IPS-15b (cell line): ENCODE data around the gene TRIM61.
"Not testable (repeated sequence)": the region's sequence is repeated elsewhere in the genome, so short reads cannot be mapped to it uniquely, and the experiment has no call there.

Experiments
- H3K27me3 ChIP-seq: one replicate; pipeline ENCODE4 v1.6.1; 2013; ENCODE audit warnings: low read length; ENCODE audit not compliant: control insufficient read depth, insufficient read depth
- H3K36me3 ChIP-seq: one replicate; pipeline ENCODE4 v1.6.1; 2013; ENCODE audit warnings: low read length; ENCODE audit not compliant: control insufficient read depth, insufficient read depth
- H3K4me1 ChIP-seq: one replicate; pipeline ENCODE4 v1.6.1; 2013; ENCODE audit warnings: mild to moderate bottlenecking, low read length; ENCODE audit not compliant: control insufficient read depth, insufficient read depth
- H3K4me3 ChIP-seq: one replicate; pipeline ENCODE4 v1.5.1; 2013; ENCODE audit warnings: low read depth, low read length
- H3K9ac ChIP-seq: one replicate; pipeline ENCODE4 v1.6.1; 2013; ENCODE audit warnings: low read depth, mild to moderate bottlenecking, low read length
- H3K9me3 ChIP-seq: one replicate; pipeline ENCODE4 v1.6.1; 2013; ENCODE audit warnings: mild to moderate bottlenecking, low read length; ENCODE audit not compliant: control insufficient read depth, insufficient read depth

Gene TRIM61

GRCh38 chr4:165005352-165005925, 28.0 kb upstream of the TRIM61 start:
- Histone ChIP-seq H3K27me3 (no peaks in the 10 kb centered on the region), H3K4me3 (no peak overlapping the region), H3K9ac (no peak overlapping the region), H3K36me3 (no peaks in the 10 kb centered on the region), H3K9me3 (no peaks in the 10 kb centered on the region), H3K4me1 (no peaks in the 10 kb centered on the region)

GRCh38 chr4:165001957-165002356, 24.5 kb upstream of the TRIM61 start:
- H3K36me3 ChIP-seq, H3K9ac ChIP-seq, H3K27me3 ChIP-seq, H3K4me3 ChIP-seq, H3K9me3 ChIP-seq, H3K4me1 ChIP-seq: not testable (repeated sequence)

- H3K4me3 ChIP-seq, H3K27me3 ChIP-seq, H3K36me3 ChIP-seq, H3K9me3 ChIP-seq, H3K9ac ChIP-seq, H3K4me1 ChIP-seq: not testable (repeated sequence)
These were observed 21.1 kb upstream of the TRIM61 start for GRCh38 chr4:164998526-164999080.

- no peaks in the 10 kb centered on the region for H3K27me3 ChIP-seq
- no peak overlapping the region for H3K9ac ChIP-seq
- no peaks in the 10 kb centered on the region for H3K9me3 ChIP-seq
- no peaks in the 10 kb centered on the region for H3K36me3 ChIP-seq
- no peak overlapping the region for H3K4me3 ChIP-seq
- H3K4me1 ChIP-seq: no peaks in the 10 kb centered on the region
These were observed 20.5 kb upstream of the TRIM61 start for GRCh38 chr4:164997941-164998340.

- H3K4me3 ChIP-seq: no peak overlapping the region
- no peaks in the 10 kb centered on the region for H3K4me1 ChIP-seq
- H3K36me3 ChIP-seq: no peaks in the 10 kb centered on the region
- H3K27me3 ChIP-seq: no peaks in the 10 kb centered on the region
- H3K9me3 ChIP-seq: no peaks in the 10 kb centered on the region
- no peak overlapping the region for H3K9ac ChIP-seq
These were observed 19.9 kb upstream of the TRIM61 start for GRCh38 chr4:164997324-164997723.

GRCh38 chr4:164996123-164996522, 18.7 kb upstream of the TRIM61 start:
- not testable (repeated sequence) for H3K9me3 ChIP-seq, H3K4me3 ChIP-seq, H3K36me3 ChIP-seq, H3K9ac ChIP-seq, H3K27me3 ChIP-seq, H3K4me1 ChIP-seq

- H3K9ac ChIP-seq, H3K4me1 ChIP-seq, H3K27me3 ChIP-seq, H3K4me3 ChIP-seq, H3K36me3 ChIP-seq, H3K9me3 ChIP-seq: not testable (repeated sequence)
These were observed 13.3 kb upstream of the TRIM61 start for GRCh38 chr4:164990786-164991185.

- peaks cover 3% of the 10 kb centered on the region for H3K4me1 ChIP-seq
- no peaks in the 10 kb centered on the region for H3K36me3 ChIP-seq
- no peaks in the 10 kb centered on the region for H3K9me3 ChIP-seq
- no peaks in the 10 kb centered on the region for H3K27me3 ChIP-seq
- no peak overlapping the region for H3K4me3 ChIP-seq
- H3K9ac ChIP-seq: no peak overlapping the region
These were observed 12.0 kb upstream of the TRIM61 start for GRCh38 chr4:164989471-164989870.

- H3K27me3 ChIP-seq, H3K4me3 ChIP-seq, H3K9ac ChIP-seq, H3K9me3 ChIP-seq, H3K36me3 ChIP-seq, H3K4me1 ChIP-seq: not testable (repeated sequence)
These were observed 5.5 kb downstream of the TRIM61 start for GRCh38 chr4:164971929-164972328.

GRCh38 chr4:164959896-164960295, 17.6 kb downstream of the TRIM61 start:
- H3K4me3 ChIP-seq: no peak overlapping the region
- H3K4me1 ChIP-seq: peaks cover 3% of the 10 kb centered on the region
- H3K36me3 ChIP-seq: no peaks in the 10 kb centered on the region
- H3K9ac ChIP-seq: no peak overlapping the region
- no peaks in the 10 kb centered on the region for H3K27me3 ChIP-seq
- H3K9me3 ChIP-seq: no peaks in the 10 kb centered on the region

- not testable (repeated sequence) for H3K9me3 ChIP-seq, H3K4me3 ChIP-seq, H3K36me3 ChIP-seq, H3K4me1 ChIP-seq, H3K27me3 ChIP-seq, H3K9ac ChIP-seq
These were observed 18.0 kb downstream of the TRIM61 start for GRCh38 chr4:164959421-164959820.

- Histone ChIP-seq H3K9me3 (no peaks in the 10 kb centered on the region), H3K36me3 (no peaks in the 10 kb centered on the region), H3K4me1 (peaks cover 3% of the 10 kb centered on the region), H3K4me3 (peak overlapping the region; percentile 81), H3K9ac (peak overlapping the region; percentile 62), H3K27me3 (no peaks in the 10 kb centered on the region)
These were observed 20.5 kb downstream of the TRIM61 start for GRCh38 chr4:164956766-164957643.
